Muscle layer of duodenum (tissue), 2 donors: ENCODE data around the gene PPM1K.
A peak's percentile ranks its signal among the peaks of the same experiment; 100 is the strongest.

Source experiments
- H3K27ac ChIP-seq: one replicate; pipeline ENCODE4 v1.7.0; 2013; ENCODE audit warnings: mild to moderate bottlenecking, low read length
- H3K27me3 ChIP-seq: one replicate; pipeline ENCODE4 v1.7.0; 2013; ENCODE audit warnings: low read depth, mild to moderate bottlenecking, control low read depth, low read length
- H3K36me3 ChIP-seq, 2 donors: one replicate each; pipeline ENCODE4 v1.7.0; 2013; ENCODE audit warnings: low read length in 2 of 2, control low read depth in 1 of 2, mild to moderate bottlenecking in 1 of 2; ENCODE audit not compliant: insufficient read depth in 2 of 2, control insufficient read depth in 1 of 2
- H3K4me1 ChIP-seq, 2 donors: one replicate each; pipeline ENCODE4 v1.7.0; 2013; ENCODE audit warnings: low read length in 2 of 2, mild to moderate bottlenecking in 2 of 2, control low read depth in 1 of 2, moderate library complexity in 1 of 2; ENCODE audit not compliant: insufficient read depth in 2 of 2, control insufficient read depth in 1 of 2
- H3K4me3 ChIP-seq, 2 donors: one replicate each; pipeline ENCODE4 v1.7.0; 2013; ENCODE audit warnings: low read length in 2 of 2, low read depth in 1 of 2, mild to moderate bottlenecking in 1 of 2
- H3K9me3 ChIP-seq, 2 donors: one replicate each; pipeline ENCODE4 v1.7.0; 2013; ENCODE audit warnings: low read length in 2 of 2, control low read depth in 1 of 2, mild to moderate bottlenecking in 1 of 2; ENCODE audit not compliant: control insufficient read depth in 1 of 2
- donor health status: healthy.

Gene PPM1K

DNA sequence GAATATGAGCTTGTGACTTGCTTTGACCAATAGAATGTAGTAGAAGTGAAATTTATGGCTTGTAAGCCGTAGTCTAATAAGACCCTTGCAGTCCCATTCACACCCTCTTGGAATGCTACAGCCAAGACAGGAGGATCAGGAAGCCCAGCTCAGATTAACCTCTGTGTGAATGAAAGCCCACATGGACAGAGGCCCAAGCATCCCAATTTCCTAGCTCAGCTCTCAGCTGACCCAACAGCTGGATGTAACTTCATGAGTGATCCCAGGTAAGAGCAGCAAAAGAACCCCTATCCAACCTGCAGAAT, 12.8 kb upstream of the PPM1K start:
- H3K27me3 ChIP-seq: no peaks in the 10 kb centered on the region
- no peaks in the 10 kb centered on the region for H3K36me3 ChIP-seq
- H3K27ac ChIP-seq: no peak overlapping the region
- H3K4me3 ChIP-seq: no peak overlapping the region
- no peaks in the 10 kb centered on the region for H3K9me3 ChIP-seq
- no peaks in the 10 kb centered on the region for H3K4me1 ChIP-seq

DNA sequence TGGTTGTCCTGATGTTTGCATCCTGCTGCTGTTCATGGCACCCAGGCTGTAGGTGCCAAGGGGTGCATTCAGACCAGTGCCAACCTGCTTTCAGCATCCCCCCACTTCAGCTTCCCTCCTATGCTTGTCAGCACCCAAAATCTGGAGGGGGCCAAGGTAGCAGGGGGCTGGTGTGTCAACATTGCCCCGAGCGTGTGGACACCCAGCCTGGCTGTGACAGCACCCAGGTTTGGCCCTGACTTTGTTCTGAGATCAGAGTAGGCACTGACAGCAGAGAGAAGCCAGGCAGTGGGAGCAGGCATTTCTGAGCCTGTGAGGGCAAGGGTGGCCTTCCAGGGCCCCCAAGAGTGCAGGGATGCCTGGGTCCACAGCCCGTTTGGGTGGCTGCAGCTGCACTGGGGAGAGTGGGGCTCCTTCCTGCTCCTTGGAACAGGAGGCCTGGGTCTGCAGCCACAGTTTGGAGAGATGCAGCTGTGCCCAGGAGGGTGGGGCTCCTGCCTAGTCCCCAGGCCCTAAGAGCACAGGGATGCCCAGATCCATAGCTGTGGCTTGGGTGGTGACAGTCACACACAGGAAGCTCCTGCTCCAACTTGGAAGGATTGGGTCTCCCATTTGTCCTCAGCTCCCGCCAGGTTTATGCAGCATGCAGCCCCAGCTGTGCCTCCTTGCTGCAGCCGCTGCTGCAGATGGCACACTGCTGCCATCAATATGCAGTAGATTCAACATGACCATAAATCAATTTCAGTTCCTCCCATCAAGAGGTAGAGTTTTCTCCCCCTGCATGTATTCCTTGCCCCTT, 12.3 kb upstream of the PPM1K start:
- H3K4me1 ChIP-seq: no peaks in the 10 kb centered on the region
- H3K9me3 ChIP-seq: no peaks in the 10 kb centered on the region
- no peaks in the 10 kb centered on the region for H3K36me3 ChIP-seq
- no peaks in the 10 kb centered on the region for H3K27me3 ChIP-seq
- no peak overlapping the region for H3K27ac ChIP-seq
- no peak overlapping the region for H3K4me3 ChIP-seq

DNA sequence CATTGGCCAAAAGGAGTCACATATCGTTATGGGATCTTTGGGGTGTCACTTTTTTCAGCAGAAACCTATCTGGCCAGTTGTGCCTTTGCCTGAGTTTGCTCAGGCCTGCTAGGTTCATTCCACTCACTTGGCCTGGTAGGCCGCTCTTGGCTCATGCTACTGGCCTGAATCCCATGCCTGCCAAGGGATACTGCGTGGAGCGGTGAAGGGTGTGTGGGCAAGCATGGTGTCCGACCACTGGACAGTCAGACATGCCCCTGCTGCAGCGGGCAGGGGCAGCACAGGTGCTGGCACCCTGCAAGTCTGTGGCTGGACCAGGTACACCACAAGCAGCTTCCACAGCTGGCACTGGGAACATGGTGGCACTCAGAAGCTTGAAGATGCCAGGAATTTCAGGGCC, 11.3 kb upstream of the PPM1K start:
- H3K4me3 ChIP-seq: no peak overlapping the region

DNA sequence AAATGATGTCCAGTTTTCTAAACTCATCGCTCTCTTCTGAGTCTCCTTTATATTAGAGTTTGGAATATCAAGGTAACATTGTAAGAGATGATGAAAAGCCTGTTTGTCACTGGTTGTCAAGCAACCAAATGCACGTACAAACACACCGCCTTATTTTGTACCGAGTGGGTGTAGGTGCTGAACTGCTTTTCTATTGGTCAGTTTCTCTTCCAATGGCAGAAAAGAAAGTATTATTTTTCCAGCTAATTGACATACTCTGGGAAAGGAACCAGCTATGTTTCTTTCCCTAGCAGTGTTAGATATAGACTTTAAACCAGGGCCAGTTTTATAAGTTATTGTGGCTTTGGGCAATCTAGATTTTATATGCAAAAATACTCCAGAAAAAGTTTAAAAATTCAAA, 6.6 kb upstream of the PPM1K start:
- Histone ChIP-seq H3K27ac (no peak overlapping the region), H3K36me3 (no peaks in the 10 kb centered on the region), H3K9me3 (no peaks in the 10 kb centered on the region), H3K4me1 (no peaks in the 10 kb centered on the region), H3K27me3 (no peaks in the 10 kb centered on the region), H3K4me3 (no peak overlapping the region)

More for the DNA sequence above, 11.3 kb upstream of the PPM1K start:
- H3K27ac ChIP-seq: no peak overlapping the region
- no peaks in the 10 kb centered on the region for H3K36me3 ChIP-seq
- no peaks in the 10 kb centered on the region for H3K9me3 ChIP-seq
- no peaks in the 10 kb centered on the region for H3K4me1 ChIP-seq
- H3K27me3 ChIP-seq: no peaks in the 10 kb centered on the region

DNA sequence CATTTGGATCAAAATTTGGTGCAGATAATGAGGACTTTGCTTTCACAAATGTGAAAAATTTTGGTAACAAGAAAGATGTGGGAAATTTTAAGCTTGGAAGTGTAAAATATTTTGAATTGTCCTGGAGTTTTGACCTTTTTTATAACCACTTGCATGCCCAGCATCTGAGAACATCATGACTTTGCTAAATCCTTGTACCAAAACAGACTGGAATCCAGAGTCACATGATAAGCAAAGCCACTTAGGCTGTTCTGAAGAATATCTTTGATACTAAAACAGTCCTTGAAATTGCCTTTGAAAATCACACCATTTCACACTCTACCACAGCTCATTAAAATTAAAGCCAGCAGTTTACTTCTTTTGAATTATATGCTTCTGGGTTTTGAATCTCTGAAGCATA, 2.5 kb upstream of the PPM1K start:
- H3K36me3 ChIP-seq: no peaks in the 10 kb centered on the region
- peaks cover 4 to 12% of the 10 kb centered on the region in 2 donors for H3K4me1 ChIP-seq
- no peak overlapping the region for H3K27ac ChIP-seq
- H3K27me3 ChIP-seq: no peaks in the 10 kb centered on the region
- no peaks in the 10 kb centered on the region for H3K9me3 ChIP-seq
- H3K4me3 ChIP-seq: no peak overlapping the region

DNA sequence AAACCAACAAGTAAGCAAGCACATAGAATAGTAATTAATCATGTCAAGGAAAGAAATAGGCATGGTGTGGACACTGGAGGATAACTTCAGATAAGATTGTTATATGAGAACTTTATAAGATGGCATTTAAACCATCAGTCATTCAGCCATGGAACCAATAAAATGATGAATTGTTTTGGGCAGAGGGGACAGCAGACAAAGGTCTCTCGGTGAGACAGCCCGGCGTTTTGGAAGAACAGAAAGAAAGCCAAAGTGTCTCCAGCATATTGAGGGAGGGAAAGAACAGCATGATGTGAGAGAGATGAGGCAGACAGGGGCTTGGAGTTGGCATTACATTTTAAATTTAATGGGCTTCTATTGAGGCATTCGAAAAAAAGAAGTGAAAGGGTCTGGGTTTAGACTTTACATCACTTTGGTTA, 883 bp upstream of the PPM1K start:
- Histone ChIP-seq H3K27me3 (no peaks in the 10 kb centered on the region), H3K27ac (peak overlapping the region; percentile 87), H3K4me1 (peaks cover 4 to 13% of the 10 kb centered on the region in 2 donors), H3K36me3 (no peaks in the 10 kb centered on the region), H3K9me3 (no peaks in the 10 kb centered on the region), H3K4me3 (peak overlapping the region; percentile 81 to 90)

GRCh38 chr4:88283661-88284438, 511 bp downstream of the PPM1K start:
- H3K27ac ChIP-seq: peak overlapping the region; percentile 96
- H3K4me1 ChIP-seq: peaks cover 4 to 13% of the 10 kb centered on the region in 2 donors
- peak overlapping the region; percentile 81 to 94 for H3K4me3 ChIP-seq
- no peaks in the 10 kb centered on the region for H3K27me3 ChIP-seq
- no peaks in the 10 kb centered on the region for H3K9me3 ChIP-seq
- no peaks in the 10 kb centered on the region for H3K36me3 ChIP-seq

DNA sequence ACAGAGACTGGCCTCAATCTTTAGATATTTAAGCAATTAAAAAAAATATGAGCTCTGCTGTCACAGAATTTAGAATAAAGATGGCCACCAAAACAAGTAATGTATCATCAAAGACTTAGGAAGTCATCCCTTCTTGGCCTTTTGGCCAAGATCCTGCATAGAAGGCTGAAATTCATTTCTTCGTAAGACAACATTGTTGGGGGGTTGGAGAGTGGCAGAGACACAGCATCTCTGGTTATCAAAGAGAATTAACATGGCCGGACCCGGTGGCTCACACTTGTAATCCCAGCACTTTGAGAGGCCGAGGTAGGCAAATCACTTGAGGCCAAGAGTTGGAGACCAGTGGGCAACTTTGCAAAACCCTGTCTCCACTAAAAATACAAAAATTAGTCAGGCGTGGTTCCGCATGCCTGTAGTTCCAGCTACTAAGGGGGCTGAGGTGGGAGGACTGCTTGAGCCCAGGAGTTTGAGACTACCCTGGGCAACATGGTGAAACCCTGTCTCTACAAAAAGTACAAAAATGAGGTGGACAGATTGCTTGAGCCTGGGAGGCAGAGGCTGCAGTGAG, 4.0 kb downstream of the PPM1K start:
- no peaks in the 10 kb centered on the region for H3K27me3 ChIP-seq
- peaks cover 0 to 3% of the 10 kb centered on the region in 2 donors for H3K36me3 ChIP-seq
- no peaks in the 10 kb centered on the region for H3K9me3 ChIP-seq
- peaks cover 4 to 13% of the 10 kb centered on the region in 2 donors for H3K4me1 ChIP-seq
- H3K4me3 ChIP-seq: no peak overlapping the region
- no peak overlapping the region for H3K27ac ChIP-seq

DNA sequence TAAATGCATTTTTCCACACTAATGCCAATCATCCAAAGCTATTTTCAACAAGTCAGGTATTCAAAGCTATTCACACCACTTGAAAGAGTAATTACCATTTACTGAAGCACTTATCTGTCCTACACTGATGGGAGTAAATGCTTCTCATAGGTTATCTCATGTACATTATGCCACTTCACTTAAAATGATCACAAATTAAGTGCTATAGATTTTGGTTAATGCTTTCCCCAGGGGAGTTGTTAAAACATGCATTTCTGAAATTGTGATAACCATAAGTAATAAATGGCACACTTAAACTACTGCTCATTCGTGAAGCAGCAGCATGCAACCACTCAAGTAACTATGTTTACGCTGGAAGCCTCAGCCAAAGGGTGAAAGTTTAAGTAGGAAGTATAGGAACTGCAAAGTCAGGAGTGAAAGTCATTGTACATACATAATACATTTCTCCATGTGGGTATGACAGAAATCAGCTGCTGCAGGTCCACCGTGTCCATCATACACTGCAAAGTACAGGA, 6.6 kb downstream of the PPM1K start:
- Histone ChIP-seq H3K9me3 (no peaks in the 10 kb centered on the region), H3K36me3 (peaks cover 0 to 3% of the 10 kb centered on the region in 2 donors), H3K4me1 (peaks cover 4 to 10% of the 10 kb centered on the region in 2 donors), H3K4me3 (no peak overlapping the region), H3K27me3 (no peaks in the 10 kb centered on the region), H3K27ac (no peak overlapping the region)

GRCh38 chr4:88276952-88277710, 7.2 kb downstream of the PPM1K start:
- Histone ChIP-seq H3K27ac (no peak overlapping the region), H3K4me1 (peaks cover 0 to 4% of the 10 kb centered on the region in 2 donors), H3K4me3 (no peak overlapping the region), H3K36me3 (peaks cover 0 to 3% of the 10 kb centered on the region in 2 donors), H3K9me3 (no peaks in the 10 kb centered on the region), H3K27me3 (no peaks in the 10 kb centered on the region)
